ENCODE results near the gene TMF1. TPM values are rescaled to one million over a fixed set of nuclear protein-coding genes. Genes with fewer than 3 reads are reported as not detected.

Gene TMF1
- total RNA-seq, result 16.1 and 21.6 TPM in 2 replicates
- 18.4 and 24.1 TPM in 2 replicates for polyA plus RNA-seq

GRCh38 chr3:69051756-69052471, at the start of gene TMF1:
Gene TMF1, minus strand, starts transcription at chr3:69052333. Its CDS starts 247 bp downstream, at chr3:69052086.
- peak within 1 kb of the TSS; percentile 89 for H3K4me3 ChIP-seq
- H3K27ac ChIP-seq, result peak within 1 kb of the TSS; percentile 95
- H3K36me3 ChIP-seq, result peaks cover 46% of the 10 kb centered on the region
- H3K27me3 ChIP-seq, result no peaks in the 10 kb centered on the region
- peaks cover 8% of the 10 kb centered on the region for H3K4me1 ChIP-seq (ENCODE audit: low read depth)
- H3K9me3 ChIP-seq (ENCODE audit: low read depth), result no peaks in the 10 kb centered on the region
- peak; percentile 99 to 100 for DNase-seq (ENCODE audit: low read depth in 1 of 2, low spot score in 1 of 2)
- no peak for TF ChIP-seq CTCF (IDR thresholded peaks at IDR 0.05; ENCODE audit: low read depth, low read length)

GRCh38 chr3:69099576-69099975, 47.4 kb upstream of the TMF1 start:
- no peak for TF ChIP-seq CTCF (IDR thresholded peaks at IDR 0.05; ENCODE audit: low read depth, low read length)
- Histone ChIP-seq H3K4me3 (no peak overlapping the region), H3K4me1 (ENCODE audit: low read depth) (peaks cover 17% of the 10 kb centered on the region), H3K27me3 (no peaks in the 10 kb centered on the region), H3K27ac (no peak overlapping the region), H3K36me3 (peaks cover 20% of the 10 kb centered on the region), H3K9me3 (ENCODE audit: low read depth) (no peaks in the 10 kb centered on the region)
- DNase-seq (ENCODE audit: low read depth in 1 of 2, low spot score in 1 of 2), result no peak

GRCh38 chr3:69097407-69098086, 45.4 kb upstream of the TMF1 start:
- Histone ChIP-seq H3K4me3 (no peak overlapping the region), H3K27me3 (no peaks in the 10 kb centered on the region), H3K9me3 (ENCODE audit: low read depth) (no peaks in the 10 kb centered on the region), H3K36me3 (peaks cover 8% of the 10 kb centered on the region), H3K27ac (no peak overlapping the region), H3K4me1 (ENCODE audit: low read depth) (peaks cover 13% of the 10 kb centered on the region)
- DNase-seq (ENCODE audit: low read depth in 1 of 2, low spot score in 1 of 2), result no peak
- TF ChIP-seq CTCF (IDR thresholded peaks at IDR 0.05; ENCODE audit: low read depth, low read length), result no peak

GRCh38 chr3:69096299-69096698, 44.2 kb upstream of the TMF1 start:
- TF ChIP-seq CTCF (IDR thresholded peaks at IDR 0.05; ENCODE audit: low read depth, low read length), result no peak
- peak overlapping the region; percentile 70 for H3K27ac ChIP-seq
- H3K27me3 ChIP-seq, result no peaks in the 10 kb centered on the region
- H3K4me1 ChIP-seq (ENCODE audit: low read depth), result peaks cover 20% of the 10 kb centered on the region
- no peak overlapping the region for H3K4me3 ChIP-seq
- DNase-seq (ENCODE audit: low read depth in 1 of 2, low spot score in 1 of 2), result no peak
- H3K36me3 ChIP-seq, result no peaks in the 10 kb centered on the region
- no peaks in the 10 kb centered on the region for H3K9me3 ChIP-seq (ENCODE audit: low read depth)

GRCh38 chr3:69095636-69096035, 43.5 kb upstream of the TMF1 start:
- Histone ChIP-seq H3K36me3 (no peaks in the 10 kb centered on the region), H3K4me3 (no peak overlapping the region), H3K4me1 (ENCODE audit: low read depth) (peaks cover 24% of the 10 kb centered on the region), H3K9me3 (ENCODE audit: low read depth) (no peaks in the 10 kb centered on the region), H3K27me3 (no peaks in the 10 kb centered on the region), H3K27ac (peak overlapping the region; percentile 70)
- TF ChIP-seq CTCF (IDR thresholded peaks at IDR 0.05; ENCODE audit: low read depth, low read length), result no peak
- no peak for DNase-seq (ENCODE audit: low read depth in 1 of 2, low spot score in 1 of 2)

Data from cardiac muscle cell (in vitro differentiated cells and primary cell).